NK-92 treated with Interleukin-12 subunit alpha and Interleukin-12 subunit beta, amount 100 ng/mL, for 24 hours (cell line): Measurements from ENCODE around the gene PAK6.

Experiments
- DNase-seq: peaks from one replicate; lab custom pipeline; 2025; lab: John Stamatoyannopoulos, UW

The PAK6 gene

DNA sequence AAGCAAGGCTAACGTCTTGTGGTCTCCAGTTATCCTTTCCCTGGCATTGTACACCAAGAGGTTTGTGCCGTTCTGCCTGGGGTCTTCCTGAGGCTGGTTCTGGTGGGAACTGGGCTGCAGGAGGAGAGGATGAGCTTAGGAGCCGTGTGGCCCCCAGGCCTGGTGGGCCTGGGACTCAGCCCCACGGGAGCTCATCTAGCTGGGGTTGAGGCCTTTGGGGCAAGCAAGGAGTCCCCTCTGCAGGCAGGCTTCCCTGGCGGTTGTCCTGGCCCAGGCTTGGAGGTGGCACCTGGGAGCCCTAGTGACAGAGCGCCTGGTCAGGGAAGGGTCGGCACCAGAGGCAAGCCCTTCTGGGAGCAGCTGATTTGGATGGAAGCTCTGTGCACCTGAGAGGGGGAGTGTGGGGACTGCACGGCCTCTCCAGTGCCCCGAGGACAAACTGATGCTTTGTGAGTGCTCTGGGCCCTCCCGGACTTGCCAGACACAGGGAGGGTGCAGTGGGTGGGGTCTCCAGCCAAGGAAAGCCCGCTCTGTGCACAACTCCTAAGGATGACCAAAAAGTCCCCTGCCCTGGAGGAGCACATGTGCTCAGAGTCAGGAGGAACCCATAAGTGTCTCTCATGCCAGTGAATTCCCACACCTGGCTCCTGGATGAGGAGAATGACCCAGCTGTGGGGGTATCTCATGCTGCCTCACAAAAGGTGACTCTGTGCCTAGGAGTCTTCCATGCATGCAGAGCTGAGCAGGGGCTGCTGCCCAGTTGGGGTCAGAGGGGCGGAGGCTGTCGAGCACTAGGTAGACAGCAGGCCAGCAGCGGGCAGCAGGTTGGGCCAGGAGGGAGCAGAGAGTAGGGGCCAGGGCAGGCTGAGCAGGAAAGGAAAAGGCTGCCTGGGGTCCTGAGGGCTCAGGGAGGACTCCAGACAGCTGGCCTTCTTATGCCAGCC lies 2.7 kb downstream of the PAK6 start:
- DNase-seq = no peak

DNA sequence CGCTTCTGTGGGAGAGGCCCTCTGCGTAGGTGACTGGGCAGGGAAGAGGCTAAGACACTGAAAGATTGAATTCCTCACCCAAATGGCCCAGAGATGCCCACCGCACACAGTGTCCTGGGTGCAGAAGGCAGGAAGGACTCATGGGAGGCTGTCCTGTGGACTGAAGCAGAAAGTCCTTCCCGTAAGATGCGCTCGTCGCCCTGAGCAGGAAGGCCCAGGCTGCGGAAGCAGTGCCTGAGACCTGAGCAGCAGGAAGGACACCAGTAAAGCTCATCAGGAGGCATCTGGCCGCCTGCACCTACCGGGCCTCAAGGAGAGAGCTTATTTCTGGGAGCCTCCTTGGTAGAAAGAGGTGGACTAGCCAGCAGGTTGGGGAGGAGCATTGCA lies 3.3 kb downstream of the PAK6 start:
- no peak for DNase-seq

DNA sequence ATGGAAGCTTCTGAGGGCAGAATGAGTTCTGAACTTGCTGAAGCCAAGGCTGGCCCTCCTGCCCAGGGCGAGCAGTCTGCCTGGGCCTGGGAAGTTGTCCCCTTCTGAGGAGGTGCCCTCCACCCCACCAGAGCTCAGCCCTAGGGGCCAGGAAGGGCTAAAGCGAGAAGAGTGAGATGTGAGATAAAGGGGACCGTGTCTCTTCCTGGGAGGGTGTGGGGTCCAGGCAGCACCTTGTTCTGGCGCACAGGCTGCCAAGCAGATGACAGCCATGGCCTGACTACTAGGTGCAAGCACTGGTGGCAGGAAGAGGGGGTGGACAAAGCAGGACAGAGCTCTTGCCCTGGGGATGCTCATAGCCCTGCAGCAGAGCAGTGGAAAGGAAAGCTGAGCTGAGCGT lies 3.7 kb downstream of the PAK6 start:
- DNase-seq = no peak

DNA sequence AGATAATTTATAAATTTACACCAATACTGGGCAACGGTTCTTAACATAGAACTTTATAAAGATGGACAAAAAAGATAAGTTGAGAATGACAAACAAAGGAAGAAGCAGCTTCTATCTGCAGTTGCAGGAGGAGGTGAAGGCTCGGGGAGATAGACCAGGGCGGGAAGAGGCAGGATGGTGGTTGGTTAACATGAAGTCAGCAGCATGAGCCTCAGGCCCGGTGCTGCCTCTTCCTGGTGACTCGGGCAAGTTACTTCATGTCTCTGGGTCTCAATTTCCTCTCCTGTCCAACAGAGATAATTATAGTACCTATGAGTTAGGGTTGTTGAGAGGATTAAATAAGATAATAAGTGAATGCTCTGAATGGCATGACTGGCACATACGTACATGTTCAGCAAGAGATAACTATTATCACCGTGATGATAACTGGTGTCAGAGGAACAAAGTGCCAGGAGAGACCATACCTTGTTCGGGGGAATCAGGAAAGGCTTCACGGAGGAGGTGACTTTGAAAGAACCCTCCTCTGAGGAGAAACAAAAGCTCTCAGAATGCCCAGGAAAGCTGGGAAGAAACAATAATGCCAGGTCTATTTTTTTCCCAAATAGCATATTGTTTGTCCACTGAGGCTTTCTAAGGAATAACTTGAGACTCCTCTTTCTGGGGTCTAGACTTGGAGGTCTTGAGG lies 4.4 kb downstream of the PAK6 start:
- DNase-seq = no peak

DNA sequence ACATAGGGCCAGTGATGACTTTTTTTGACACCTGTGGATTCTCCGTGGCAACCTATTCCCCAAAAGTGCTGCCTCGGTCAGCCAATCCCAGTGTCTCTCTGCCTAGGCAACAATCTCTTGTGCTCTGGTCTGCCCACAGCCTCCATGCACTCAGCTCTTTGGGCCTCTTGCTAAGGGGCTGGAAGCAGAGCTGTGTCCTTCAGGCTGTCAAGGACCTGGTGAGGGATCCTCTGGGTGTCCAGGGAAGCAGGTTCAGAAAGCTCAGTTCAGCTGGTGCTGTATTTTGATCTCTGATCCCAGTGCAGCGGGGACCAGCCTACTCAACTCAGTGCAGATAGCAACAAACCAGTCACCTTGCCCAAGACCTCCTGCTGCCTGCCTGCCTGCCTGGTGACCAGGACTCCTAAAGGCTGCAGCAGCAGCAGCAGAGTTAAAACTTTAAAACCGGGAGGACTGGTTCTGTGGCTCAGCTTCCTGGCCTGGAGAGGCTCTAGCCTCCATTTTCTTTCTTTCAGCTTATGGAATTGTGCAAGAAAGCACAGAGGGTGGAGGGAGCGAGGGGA lies 6.2 kb downstream of the PAK6 start:
- DNase-seq = no peak

DNA sequence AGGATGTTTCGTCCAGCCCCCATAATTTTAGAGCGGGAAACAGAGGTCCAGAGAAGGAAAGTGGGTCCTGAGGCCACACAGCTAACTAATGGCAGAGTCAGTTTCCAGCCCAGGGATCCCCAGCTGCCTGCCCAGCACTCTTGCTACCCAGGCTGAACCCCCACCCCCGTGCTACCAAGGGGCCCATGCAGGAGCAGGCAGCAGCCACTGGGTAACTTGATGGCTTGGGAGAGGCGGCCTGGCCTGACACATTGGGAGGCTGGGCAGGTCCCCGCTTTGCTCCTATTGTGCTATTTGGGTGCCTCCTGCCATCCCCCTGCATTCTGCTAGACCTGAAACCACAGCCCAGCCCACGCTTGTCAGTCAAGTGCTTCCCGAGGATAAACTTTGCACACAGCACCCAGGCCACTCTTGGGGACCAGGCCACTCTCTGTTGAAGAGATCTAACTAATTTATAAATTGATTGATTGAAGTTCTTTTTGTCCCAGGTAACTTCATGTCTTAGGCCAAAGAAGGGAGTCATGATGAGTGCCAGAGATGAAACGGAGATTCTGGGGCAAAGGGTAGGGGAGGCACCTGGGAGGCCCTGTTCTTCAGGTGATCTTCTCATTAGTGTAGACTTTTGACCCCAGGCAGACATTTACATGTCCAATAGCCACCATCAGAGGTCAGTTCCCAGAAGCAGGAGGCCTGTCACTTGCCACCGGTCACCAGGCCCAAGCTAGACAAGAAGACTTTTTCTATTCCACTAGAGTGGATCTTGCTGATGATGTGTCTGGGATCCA lies 7.0 kb downstream of the PAK6 start:
- no peak for DNase-seq

DNA sequence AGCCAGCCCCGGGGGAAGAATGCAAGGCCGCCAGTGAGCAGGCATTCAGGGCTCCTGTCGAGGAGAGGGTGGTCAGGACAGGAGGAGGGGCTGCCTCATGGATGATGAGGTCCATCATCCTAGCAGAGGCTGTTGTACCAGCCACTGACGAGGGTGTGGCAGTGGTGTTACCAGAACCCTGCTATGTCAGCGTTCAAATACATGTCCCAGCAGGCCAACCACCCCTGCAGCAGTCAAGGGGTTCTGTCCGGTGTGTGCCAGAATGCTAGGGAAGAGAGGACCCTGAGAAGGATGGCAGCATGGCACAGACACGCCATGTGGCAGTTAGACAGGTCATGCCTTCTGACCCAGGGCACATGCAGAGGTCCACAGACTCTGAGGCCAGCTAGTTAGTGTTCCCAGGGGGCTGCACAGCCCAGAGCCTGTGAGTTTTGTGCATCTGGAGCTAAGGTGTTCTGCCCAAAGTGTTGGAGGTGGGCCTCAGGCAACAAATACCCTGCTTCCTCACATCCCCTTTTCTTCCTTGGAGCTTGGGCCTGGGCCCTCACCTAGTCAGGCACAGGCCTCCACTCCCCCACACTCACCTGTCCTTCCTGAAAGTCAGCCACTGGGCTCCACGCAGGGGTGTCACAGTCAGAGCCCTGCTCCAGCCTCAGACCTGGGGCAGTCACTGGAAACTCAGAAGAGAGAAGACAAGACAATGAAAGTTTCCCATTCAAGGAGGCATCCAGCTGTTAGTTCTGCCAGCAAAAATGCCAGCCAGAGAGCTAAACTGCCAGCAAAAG lies 7.8 kb downstream of the PAK6 start:
- no peak for DNase-seq

DNA sequence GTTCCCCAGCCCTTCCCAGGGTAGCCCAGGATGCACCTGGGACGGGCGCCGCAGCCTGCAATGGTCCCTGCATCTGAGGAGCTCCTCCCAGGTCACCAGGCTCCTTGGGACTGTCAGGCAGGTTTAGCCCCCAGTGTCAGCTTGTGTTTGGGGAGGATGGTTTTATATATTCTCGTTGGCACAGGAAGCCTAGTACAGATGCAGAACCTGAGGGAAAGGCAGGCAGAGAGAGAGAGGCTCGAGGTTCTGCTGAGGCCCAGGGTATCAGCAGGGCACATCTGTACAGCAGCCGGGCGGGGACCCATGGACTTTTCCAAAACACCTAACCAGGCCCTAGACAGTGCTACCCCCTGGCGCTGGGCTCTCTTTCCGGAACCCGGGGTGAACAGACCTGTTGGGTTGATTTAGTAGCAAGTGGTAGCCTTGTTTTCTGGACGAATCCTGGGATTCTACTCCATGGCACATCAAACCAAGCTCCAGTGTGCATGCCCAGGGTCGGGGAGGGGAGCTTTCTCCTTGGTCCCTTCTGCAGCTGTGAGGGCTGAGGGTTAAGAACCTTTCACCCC lies 8.6 kb downstream of the PAK6 start:
- no peak for DNase-seq

DNA sequence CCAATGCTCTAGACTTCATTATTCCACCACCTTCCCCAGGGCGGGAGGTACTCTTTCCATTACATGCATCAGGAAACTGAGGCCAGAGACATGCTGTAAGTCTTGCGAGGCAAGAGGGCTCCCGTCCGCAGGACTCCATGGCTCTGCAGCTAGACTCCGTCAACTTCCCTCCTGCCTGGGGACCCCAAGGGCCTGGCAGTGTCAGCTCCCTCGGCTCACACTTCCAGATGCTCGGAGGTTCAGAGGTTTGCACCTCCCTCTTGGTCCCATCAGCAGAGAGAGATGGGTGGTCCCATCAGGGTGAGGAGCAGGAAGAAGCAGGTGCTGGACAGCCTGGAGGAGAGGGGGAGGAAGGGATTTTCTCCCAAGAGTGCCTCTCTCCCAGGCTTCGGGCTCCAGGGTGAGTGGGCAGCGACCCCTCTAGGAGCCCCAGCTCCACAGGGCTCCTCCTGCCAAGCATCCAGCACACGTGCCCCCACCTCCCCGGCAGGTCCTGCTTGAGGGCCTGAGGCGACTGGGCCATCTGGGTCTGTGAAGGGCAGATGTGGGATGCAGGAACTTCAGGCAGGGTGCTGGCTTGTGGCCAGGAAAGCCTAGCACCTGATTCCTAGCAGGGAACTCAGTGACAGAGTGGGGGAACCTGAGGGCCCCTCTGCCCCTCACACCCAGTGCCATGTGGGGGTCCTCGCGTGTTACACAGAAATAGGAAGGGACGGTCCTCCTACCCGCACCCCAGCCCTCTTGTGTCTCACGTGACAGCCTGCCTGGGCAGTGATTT lies 9.3 kb downstream of the PAK6 start:
- no peak for DNase-seq

DNA sequence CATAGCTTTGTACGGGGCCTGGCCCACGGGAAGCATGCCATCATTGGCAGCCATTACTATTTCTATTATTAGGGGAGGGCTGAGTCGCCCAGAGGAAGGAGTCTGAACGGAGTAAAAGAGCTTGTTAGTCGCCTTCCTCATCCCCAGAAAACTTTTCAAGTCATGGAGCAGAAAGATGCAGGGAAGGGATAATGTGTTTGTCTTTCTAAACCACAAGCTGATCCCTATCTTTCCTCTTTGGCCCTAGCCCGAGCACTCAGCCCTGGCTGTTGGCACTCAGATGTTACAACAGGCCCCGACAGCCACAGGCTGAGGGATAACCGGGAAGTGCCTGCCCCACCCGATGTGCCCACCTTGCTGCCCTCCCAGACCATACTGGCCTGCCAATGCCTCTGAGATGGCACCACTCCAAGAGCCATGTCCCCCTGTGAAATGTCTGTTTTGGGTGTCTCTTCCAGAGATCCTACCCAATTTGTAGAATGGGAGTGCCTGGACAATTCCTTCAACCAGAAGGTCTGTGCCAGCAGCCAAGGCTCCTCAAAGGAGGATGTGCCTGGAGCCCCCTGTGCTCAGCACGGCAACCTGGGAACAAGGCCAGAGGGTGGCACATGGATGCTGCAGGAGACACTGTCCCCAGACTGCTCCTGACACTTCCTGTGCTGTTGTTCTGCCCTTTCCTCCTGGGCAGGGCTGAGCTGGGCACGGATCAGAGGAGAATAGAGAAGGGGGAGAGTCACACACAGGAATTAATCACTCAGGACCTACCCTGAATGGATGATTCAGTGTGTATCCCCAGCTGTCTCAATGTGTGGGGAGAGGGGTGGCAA lies 10.8 kb downstream of the PAK6 start:
- DNase-seq = no peak

DNA sequence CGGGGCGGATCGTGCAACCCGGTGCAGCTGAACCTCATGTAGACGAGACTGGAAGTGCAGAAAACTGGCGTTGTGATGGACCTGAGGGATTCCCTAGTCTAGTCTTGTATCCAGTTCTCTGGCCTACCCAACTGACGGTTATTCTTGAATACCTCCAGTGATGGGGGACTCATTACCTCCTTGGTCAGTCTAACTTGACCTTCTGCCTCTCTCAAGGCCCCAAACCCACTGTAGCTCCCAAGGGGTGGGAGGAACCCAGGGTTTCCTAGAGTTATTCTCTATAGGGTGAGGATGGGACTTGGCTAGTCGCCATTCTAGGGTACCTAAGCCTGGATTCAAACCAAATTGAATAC lies 11.4 kb downstream of the PAK6 start:
- DNase-seq = no peak

DNA sequence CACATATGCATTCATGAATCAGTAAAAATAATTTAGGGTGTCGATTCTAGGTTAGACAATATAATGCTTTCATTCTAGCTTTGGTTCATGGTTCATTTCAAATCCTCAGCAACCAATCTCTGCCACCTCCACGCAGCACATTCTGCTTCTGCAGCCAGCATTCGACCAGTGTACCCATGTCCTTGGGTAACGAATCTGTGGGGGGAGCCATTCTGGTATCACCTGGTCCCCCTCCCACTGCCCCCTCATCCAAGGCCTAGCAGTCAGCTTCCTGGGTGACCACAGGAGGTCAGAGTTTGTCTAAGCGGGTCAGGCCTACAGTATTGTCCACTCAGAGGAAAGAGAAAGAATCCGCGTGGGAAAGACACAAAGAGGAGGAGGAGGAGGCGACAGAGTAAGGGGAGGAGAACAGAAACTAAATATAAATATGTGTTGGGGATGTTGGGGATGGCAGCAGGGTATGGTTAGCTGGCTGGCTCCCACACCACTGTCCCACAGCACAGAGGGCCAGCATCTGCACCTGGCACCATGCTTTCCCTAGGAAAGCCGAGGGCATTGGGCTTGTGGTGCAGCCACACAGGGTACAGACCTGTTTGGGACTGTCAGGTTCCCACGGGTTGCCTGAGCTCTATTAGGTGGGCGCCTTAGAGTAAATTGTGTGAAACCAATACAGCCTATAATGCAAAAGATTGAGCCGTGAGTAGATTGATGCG lies 12.1 kb downstream of the PAK6 start:
- no peak for DNase-seq

DNA sequence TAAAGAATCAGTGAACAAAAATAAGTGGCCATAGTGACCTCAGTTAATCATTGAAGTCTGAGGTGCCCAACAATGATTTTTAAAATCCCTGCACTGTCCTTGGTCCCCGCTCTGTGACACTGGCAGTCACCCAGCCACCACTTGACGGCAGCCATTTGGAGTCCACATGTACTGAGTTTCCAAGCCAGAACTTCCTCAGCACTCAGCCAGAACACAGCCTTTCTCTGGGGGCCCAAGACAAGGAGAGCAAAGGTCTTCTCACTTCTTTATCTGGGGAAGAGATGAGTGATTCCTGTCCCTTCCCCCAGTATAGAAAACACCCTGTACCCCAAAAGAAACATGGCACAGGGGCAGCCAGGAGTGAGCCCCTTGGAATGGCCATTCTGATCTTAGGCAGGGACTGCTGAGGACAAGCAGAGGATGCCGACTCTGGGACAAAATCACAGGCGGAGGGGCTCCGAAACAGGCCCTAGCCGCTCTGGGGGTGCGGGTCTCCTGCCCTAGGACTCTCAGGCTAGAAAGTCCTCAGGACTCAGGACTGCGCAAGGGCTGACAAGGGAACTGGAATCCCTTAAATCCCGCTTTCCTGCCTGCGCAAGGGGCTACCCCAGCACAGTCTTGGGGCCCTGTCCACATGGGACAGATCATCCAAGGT lies 12.8 kb downstream of the PAK6 start:
- no peak for DNase-seq

DNA sequence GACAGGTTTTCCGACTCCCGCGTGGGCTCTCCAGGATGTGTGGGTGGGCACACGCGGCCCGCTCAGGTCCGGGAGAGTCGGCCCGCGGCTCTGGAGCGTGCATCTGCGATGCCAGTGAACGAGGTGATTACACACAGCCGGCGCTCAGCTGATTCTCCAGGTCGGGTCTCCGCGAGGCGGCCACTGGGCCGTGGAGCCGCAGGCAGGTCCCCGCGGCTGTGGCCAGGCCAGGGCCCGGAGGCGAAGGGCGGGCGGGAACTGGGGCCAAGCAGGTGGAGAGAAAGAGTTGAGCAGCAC lies 13.2 kb downstream of the PAK6 start:
- no peak for DNase-seq

DNA sequence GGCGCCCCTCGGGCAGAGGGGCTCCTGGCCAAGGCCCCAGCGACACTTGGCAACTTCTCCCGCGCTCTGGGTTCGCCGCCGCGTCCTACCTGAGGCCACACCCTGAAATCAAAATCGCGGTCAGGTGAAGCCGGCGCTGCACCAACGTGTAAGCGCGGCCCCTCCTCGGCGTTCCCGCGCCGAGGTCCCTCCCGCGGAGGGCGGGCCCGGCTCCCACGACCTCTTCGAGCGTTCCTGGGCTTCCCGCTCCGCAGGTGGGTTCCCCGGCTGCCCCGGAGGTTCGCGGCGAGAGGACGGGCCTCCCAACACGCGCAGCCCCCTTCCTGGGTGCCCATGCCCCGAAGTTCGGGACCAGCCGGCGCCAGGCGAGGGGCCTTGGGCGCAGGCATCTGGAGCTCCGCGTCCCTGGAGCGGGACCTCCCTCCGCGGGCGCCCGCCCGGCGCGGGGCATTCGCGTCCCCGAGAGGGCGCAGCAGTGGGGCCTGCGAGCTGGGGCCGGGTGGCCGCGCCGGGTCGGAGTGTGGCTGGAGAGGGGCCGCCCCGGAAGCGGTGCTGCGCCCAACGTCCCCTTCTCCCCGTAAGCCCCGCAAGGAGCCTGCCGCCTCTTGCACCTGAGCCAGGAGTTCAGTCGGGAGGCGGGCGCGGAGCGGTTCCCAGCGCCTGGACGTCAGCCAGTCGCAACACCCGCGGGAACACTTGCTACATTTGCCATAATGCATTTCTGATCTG lies 13.7 kb downstream of the PAK6 start:
- no peak for DNase-seq

DNA sequence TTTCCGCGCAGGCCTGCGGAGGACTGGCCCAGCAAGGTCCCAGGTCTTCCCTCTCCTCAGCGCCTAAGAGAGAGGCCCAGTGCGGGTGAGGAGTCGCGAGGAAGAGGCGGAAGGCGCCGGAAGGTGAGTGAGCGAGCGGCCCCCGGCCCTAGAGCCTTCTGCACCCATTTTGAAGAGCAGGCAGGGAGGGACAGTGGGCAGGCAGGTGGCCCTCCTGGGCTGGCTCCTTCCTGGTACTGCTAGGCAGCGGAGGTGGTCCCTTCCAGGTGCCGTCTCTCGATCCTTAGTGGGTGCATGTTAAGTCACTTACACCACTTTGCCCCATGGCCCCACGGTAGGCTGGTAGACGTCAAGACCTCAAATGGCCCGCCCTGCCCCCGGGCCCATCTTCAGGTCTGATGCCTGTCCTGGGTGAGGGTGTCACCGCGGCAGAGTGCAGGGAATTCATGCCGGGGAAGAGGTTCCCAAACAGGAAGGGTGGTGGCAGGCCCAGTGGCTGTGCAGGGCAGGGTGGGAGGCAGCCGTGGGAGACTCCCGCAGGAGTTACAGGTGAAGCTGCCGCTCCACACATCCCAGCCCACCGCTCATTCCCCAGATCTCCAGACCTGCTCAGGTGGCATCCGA lies 14.4 kb downstream of the PAK6 start:
- DNase-seq = no peak

DNA sequence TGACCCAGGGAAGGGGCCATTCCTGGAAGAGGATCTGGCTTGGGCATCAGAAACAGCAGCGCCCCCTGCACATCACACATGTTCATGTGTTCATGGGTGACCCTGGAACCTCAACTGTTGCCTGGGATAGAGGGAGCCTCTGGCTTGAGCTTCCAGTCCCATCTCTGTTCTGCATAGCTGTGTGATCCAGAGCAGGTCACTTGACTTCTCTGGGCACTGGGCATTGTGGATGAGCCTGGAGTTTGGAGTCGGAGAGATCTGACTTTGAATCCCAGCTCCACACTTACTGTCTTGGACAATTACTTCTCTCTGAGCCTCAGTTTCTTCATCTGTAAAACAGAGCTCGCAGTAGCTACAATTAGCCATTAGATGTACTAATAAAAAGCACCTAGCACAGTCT lies 15.6 kb downstream of the PAK6 start:
- no peak for DNase-seq

DNA sequence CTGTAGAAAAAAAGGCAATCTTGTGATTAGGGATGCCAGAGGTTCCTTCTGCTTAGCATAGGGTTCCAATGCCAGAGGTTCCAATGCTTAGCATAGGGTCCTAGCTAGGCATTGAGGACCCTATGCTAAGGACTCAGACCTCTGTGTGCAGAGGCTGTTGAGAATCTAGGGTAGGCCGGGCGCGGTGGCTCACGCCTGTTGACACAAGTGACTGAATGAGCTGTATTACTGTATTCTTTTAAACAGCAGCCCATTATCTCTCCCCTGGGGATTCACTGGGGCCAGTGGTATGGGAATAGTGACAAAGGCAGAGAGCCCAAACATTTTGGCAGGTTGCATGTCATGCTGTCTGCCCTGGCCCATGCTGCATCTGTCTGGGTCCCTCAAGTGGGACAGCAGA lies 16.2 kb downstream of the PAK6 start:
- no peak for DNase-seq
